ENCODE measurements around the gene RHBDL2.

GRCh38 chr1:38958967-38959366, 17.3 kb upstream of the RHBDL2 start:
- TF ChIP-seq CTCF (IDR thresholded peaks at IDR 0.05) = no peak
- TF ChIP-seq POLR2A (IDR thresholded peaks at IDR 0.05) = no peak

All from lower leg skin (tissue), 3 donors.